H9 (cell line): ENCODE measurements around the gene DOK5. TPM values are rescaled to one million over a fixed set of nuclear protein-coding genes. Genes with fewer than 3 reads are reported as not detected.

Experiments used
- DNase-seq: peaks from one replicate; pipeline ENCODE4 v3.0.0-alpha.2; 2017
- H2AFZ ChIP-seq: one replicate; pipeline ENCODE4 v1.6.1; 2013; ENCODE audit warnings: mild to moderate bottlenecking, low read length, control low read depth, moderate library complexity
- H2AK5ac ChIP-seq: 2 replicates; pipeline ENCODE4 v1.6.1; 2013; ENCODE audit warnings: low read length, control low read depth, mixed read lengths; ENCODE audit not compliant: insufficient read length
- H2BK120ac ChIP-seq: one replicate; pipeline ENCODE4 v1.6.1; 2013; ENCODE audit warnings: low read depth, mild to moderate bottlenecking, low read length, control low read depth, inconsistent platforms; ENCODE audit not compliant: poor library complexity, severe bottlenecking
- H2BK12ac ChIP-seq: 2 replicates; pipeline ENCODE4 v1.6.1; 2013; ENCODE audit warnings: low read length, control low read depth, mixed read lengths, low read depth; ENCODE audit not compliant: insufficient read length
- H2BK15ac ChIP-seq: 2 replicates; pipeline ENCODE4 v1.6.1; 2013; ENCODE audit warnings: low read depth, low read length, control low read depth
- H2BK20ac ChIP-seq: one replicate; pipeline ENCODE4 v1.6.1; 2013; ENCODE audit warnings: low read depth, mild to moderate bottlenecking, low read length, control low read depth, inconsistent platforms; ENCODE audit not compliant: poor library complexity, severe bottlenecking
- H2BK5ac ChIP-seq: 2 replicates; pipeline ENCODE4 v1.6.1; 2013; ENCODE audit warnings: low read length, control low read depth, mixed read lengths; ENCODE audit not compliant: insufficient read length
- H3K14ac ChIP-seq: 2 replicates; pipeline ENCODE4 v1.6.1; 2013; ENCODE audit warnings: low read length, control low read depth; ENCODE audit not compliant: insufficient read depth
- H3K18ac ChIP-seq: 2 replicates; pipeline ENCODE4 v1.6.1; 2013; ENCODE audit warnings: low read depth, mild to moderate bottlenecking, mixed read lengths, low read length, control low read depth; ENCODE audit not compliant: insufficient read length
- H3K23ac ChIP-seq: 2 replicates; pipeline ENCODE4 v1.6.1; 2013; ENCODE audit warnings: low read length, control low read depth, mixed read lengths, low read depth; ENCODE audit not compliant: insufficient read length
- H3K23me2 ChIP-seq: 2 replicates; pipeline ENCODE4 v1.6.1; 2013; ENCODE audit warnings: low read depth, mild to moderate bottlenecking, mixed read lengths, low read length, control low read depth; ENCODE audit not compliant: insufficient read length, poor library complexity, severe bottlenecking
- H3K27ac ChIP-seq: 2 replicates; pipeline ENCODE4 v1.5.1; 2013; ENCODE audit warnings: low read length, control low read depth, mixed read lengths, low read depth; ENCODE audit not compliant: insufficient read length
- H3K27me3 ChIP-seq: 2 replicates; pipeline ENCODE4 v1.6.1; 2013; ENCODE audit warnings: low read length, control low read depth, inconsistent platforms; ENCODE audit not compliant: insufficient read depth
- H3K4ac ChIP-seq: 2 replicates; pipeline ENCODE4 v1.6.1; 2013; ENCODE audit warnings: low read depth, mild to moderate bottlenecking, control low read depth, inconsistent platforms, low read length, moderate library complexity
- H3K4me1 ChIP-seq: 2 replicates; pipeline ENCODE4 v1.6.1; 2013; ENCODE audit warnings: low read length, control low read depth, inconsistent platforms; ENCODE audit not compliant: insufficient read depth
- H3K4me2 ChIP-seq: 2 replicates; pipeline ENCODE4 v1.6.1; 2013; ENCODE audit warnings: low read length, control low read depth, mixed read lengths; ENCODE audit not compliant: insufficient read length, insufficient read depth
- H3K56ac ChIP-seq: 2 replicates; pipeline ENCODE4 v1.6.1; 2013; ENCODE audit warnings: low read depth, mild to moderate bottlenecking, mixed read lengths, low read length, control low read depth; ENCODE audit not compliant: insufficient read length
- H3K79me1 ChIP-seq: 2 replicates; pipeline ENCODE4 v1.6.1; 2013; ENCODE audit warnings: low read depth, mild to moderate bottlenecking, moderate library complexity, low read length, control low read depth, inconsistent platforms; ENCODE audit not compliant: insufficient read depth, poor library complexity, severe bottlenecking
- H3K79me2 ChIP-seq: 2 replicates; pipeline ENCODE4 v1.6.1; 2013; ENCODE audit warnings: low read length, control low read depth, inconsistent platforms; ENCODE audit not compliant: insufficient read depth
- H3K9ac ChIP-seq: 2 replicates; pipeline ENCODE4 v1.6.1; 2013; ENCODE audit warnings: low read length, control low read depth, mixed read lengths; ENCODE audit not compliant: insufficient read length; ENCODE audit errors: extremely low read depth
- H3K9me3 ChIP-seq: one replicate; pipeline ENCODE4 v1.6.1; 2013; ENCODE audit warnings: low read depth, low read length, inconsistent platforms; ENCODE audit not compliant: control insufficient read depth
- H3T11ph ChIP-seq: one replicate; pipeline ENCODE4 v1.6.1; 2013; ENCODE audit warnings: mild to moderate bottlenecking, low read length, control low read depth, inconsistent platforms
- H4K20me1 ChIP-seq: one replicate; pipeline ENCODE4 v1.6.1; 2013; ENCODE audit not compliant: control insufficient read depth, insufficient read length, insufficient read depth
- H4K5ac ChIP-seq: 2 replicates; pipeline ENCODE4 v1.6.1; 2013; ENCODE audit warnings: low read depth, mild to moderate bottlenecking, mixed read lengths, low read length, control low read depth; ENCODE audit not compliant: insufficient read length
- H4K8ac ChIP-seq: replicated peaks from 2 replicates; pipeline ENCODE4 v1.6.1; 2013; ENCODE audit warnings: low read length, control low read depth, mixed read lengths, low read depth; ENCODE audit not compliant: insufficient read length
- H4K91ac ChIP-seq: 2 replicates; pipeline ENCODE4 v1.6.1; 2013; ENCODE audit warnings: low read depth, mild to moderate bottlenecking, moderate library complexity, mixed read lengths, low read length, control low read depth; ENCODE audit not compliant: insufficient read length
- H3K27ac Mint-ChIP-seq, 3 experiments: 2 replicates in 2 of 3; 3 replicates in 1 of 3; pipeline ENCODE4 v1.8.0; 2020 to 2021; ENCODE audit warnings: mixed read lengths in 3 of 3, mild to moderate bottlenecking in 1 of 3, moderate library complexity in 1 of 3
- H3K27me3 Mint-ChIP-seq: 2 replicates; pipeline ENCODE4 v1.8.0; 2021; ENCODE audit warnings: low read depth, mild to moderate bottlenecking, moderate library complexity, mixed read lengths
- H3K36me3 Mint-ChIP-seq, 3 experiments: 2 replicates in 2 of 3; 3 replicates in 1 of 3; pipeline ENCODE4 v1.8.0; 2020 to 2021; ENCODE audit warnings: low read depth in 3 of 3, mixed read lengths in 3 of 3; ENCODE audit not compliant: insufficient read depth in 1 of 3
- H3K4me1 Mint-ChIP-seq, 2 experiments: 2 replicates each; pipeline ENCODE4 v1.8.0; 2020; ENCODE audit warnings: mixed read lengths in 2 of 2
- H3K4me3 Mint-ChIP-seq, 2 experiments: 2 replicates in 1 of 2; 3 replicates in 1 of 2; pipeline ENCODE4 v1.8.0; 2020 to 2021; ENCODE audit warnings: mild to moderate bottlenecking in 2 of 2, mixed read lengths in 2 of 2, moderate library complexity in 1 of 2
- H3K9me3 Mint-ChIP-seq, 2 experiments: 2 replicates in 1 of 2; 3 replicates in 1 of 2; pipeline ENCODE4 v1.8.0; 2020; ENCODE audit warnings: mild to moderate bottlenecking in 2 of 2, mixed read lengths in 2 of 2, moderate library complexity in 1 of 2
- CTCF ChIP-seq: fragments of 200-600 bp; sonication (generic); conservative IDR thresholded peaks from 3 replicates; pipeline ENCODE4 v1.8.0; 2021; ENCODE audit warnings: antibody characterized with exemption, mild to moderate bottlenecking
- WGBS: extraction: QIAGEN DNeasy Blood & Tissue Kit; methylation state at CpG from one replicate; pipeline ENCODE4 v1.1.7; 2013; ENCODE audit warnings: missing lambda C conversion rate, low lambda C conversion rate, mixed read lengths; ENCODE audit not compliant: insufficient read length; ENCODE audit errors: extremely low coverage; 5-methylcytosine and 5-hydroxymethylcytosine counted together
- total RNA-seq: library from RNA; stranded (reverse); gene quantifications from 2 replicates; pipeline ENCODE4 v1.2.1, GENCODE V29; 2021

Gene DOK5
- total RNA-seq, 1 experiment from 2014 or later, result 4.5 TPM

GRCh38 chr20:54454982-54455381, 20.4 kb upstream of the DOK5 start:
- Histone ChIP-seq H3K23ac (no peak overlapping the region), H2AFZ (no peak overlapping the region), H3K23me2 (no peaks in the 10 kb centered on the region), H3K27ac (no peak overlapping the region), H4K20me1 (no peaks in the 10 kb centered on the region), H3K79me1 (no peaks in the 10 kb centered on the region), H3K9ac (no peak overlapping the region), H4K8ac (no peak overlapping the region), H3K9me3 (no peaks in the 10 kb centered on the region), H3K4me2 (no peak overlapping the region), H2BK12ac (no peak overlapping the region), H2AK5ac (no peak overlapping the region), H3K27me3 (no peaks in the 10 kb centered on the region), H4K91ac (no peak overlapping the region), H2BK20ac (no peak overlapping the region), H2BK5ac (no peak overlapping the region), H3K4ac (no peak overlapping the region), H4K5ac (no peak overlapping the region), H3K79me2 (no peaks in the 10 kb centered on the region), H3K56ac (no peak overlapping the region), H2BK15ac (no peak overlapping the region), H3K14ac (no peak overlapping the region), H2BK120ac (no peak overlapping the region), H3K18ac (no peak overlapping the region), H3K4me1 (no peaks in the 10 kb centered on the region; the same call in 1 of the 2 replicates), H3T11ph (no peak overlapping the region)
- peaks cover 17 to 21% of the 10 kb centered on the region in 2 experiments for H3K4me1 Mint-ChIP-seq
- no peaks in the 10 kb centered on the region for H3K27me3 Mint-ChIP-seq
- H3K4me3 Mint-ChIP-seq, result no peak overlapping the region
- peaks cover 10 to 11% of the 10 kb centered on the region in 2 experiments for H3K9me3 Mint-ChIP-seq
- H3K36me3 Mint-ChIP-seq, result peaks cover 7 to 14% (median 8%) of the 10 kb centered on the region in 3 experiments
- DNase-seq, result no peak
- WGBS, result no CpG with 5 or more reads among the region's 2 CpGs
- no peak overlapping the region for H3K27ac Mint-ChIP-seq
- no peak for TF ChIP-seq CTCF
